Ascending aorta (tissue), 2 donors: ENCODE measurements around the gene YAP1. TPM values are rescaled to one million over a fixed set of nuclear protein-coding genes. Genes with fewer than 3 reads are reported as not detected.

ENCODE experiments used
- DNase-seq, 2 donors: peaks; one replicate each; pipeline ENCODE4 v3.0.0-alpha.2; 2019; ENCODE audit warnings: low spot score in 2 of 2
- H3K27ac ChIP-seq, 2 donors: fragments of 200-600 bp; sonication (generic); one replicate each; pipeline ENCODE4 v1.5.1; 2016 to 2017; ENCODE audit warnings: mild to moderate bottlenecking in 1 of 2
- H3K27me3 ChIP-seq: fragments of 200-600 bp; sonication (generic); one replicate; pipeline ENCODE4 v1.5.1; 2017
- H3K36me3 ChIP-seq, 2 donors: fragments of 200-600 bp; sonication (generic); one replicate each; pipeline ENCODE4 v1.5.1; 2016
- H3K4me1 ChIP-seq, 2 donors: fragments of 200-600 bp; sonication (generic); one replicate each; pipeline ENCODE4 v1.5.1; 2016 to 2017; ENCODE audit warnings: mild to moderate bottlenecking in 1 of 2
- H3K4me3 ChIP-seq, 2 donors: fragments of 200-600 bp; sonication (generic); one replicate each; pipeline ENCODE4 v1.5.1; 2016 to 2017; ENCODE audit warnings: mild to moderate bottlenecking in 1 of 2
- H3K9me3 ChIP-seq, 2 donors: fragments of 200-600 bp; sonication (generic); one replicate each; pipeline ENCODE4 v1.5.1; 2016
- intact Hi-C: fragments of 100-400 bp; cut with DNase I; formaldehyde crosslinking; loops from one replicate; pipeline ENCODE4 v1.15.1; 2023
- total RNA-seq: library from RNA; depleted of rRNA; stranded (reverse); fragments of >200 nt; gene quantifications from one replicate; pipeline ENCODE4 v1.1.0, GENCODE V29; 2016
- TF ChIP-seq, protein P1 (sequence below), 3 experiments: fragments of 200-600 bp in 2 of 3; fragments of 450-650 bp in 1 of 3; sonication (generic) in 2 of 3; IDR thresholded peaks; one replicate each; pipeline ENCODE4 v1.5.1; 2016 to 2019; ENCODE audit warnings: antibody characterized with exemption in 3 of 3, mild to moderate bottlenecking in 1 of 3, moderate library complexity in 1 of 3

The YAP1 gene
- total RNA-seq, 1 donor from 2014 or later = 516 TPM

DNA sequence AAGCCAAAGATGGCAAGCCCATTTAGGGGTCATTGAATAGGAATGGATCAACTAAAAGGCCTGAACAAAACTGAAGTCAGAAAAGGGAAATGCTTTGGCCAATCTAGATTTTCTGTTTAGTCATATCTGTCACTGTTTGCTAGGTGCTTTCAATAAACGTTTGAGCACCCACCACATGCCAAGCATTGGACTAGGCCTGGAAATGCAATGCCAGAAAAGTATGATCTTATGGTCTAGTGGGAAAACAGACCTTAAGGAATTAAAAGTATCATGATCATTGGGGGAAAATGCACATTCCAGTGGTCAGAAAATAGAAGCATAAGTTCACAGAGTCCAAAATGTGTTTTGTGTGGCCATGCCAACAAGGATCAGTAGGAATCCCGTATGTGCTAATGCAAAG is 130.3 kb downstream of the YAP1 start:
- intact Hi-C loops = no loop called here
- peaks cover 0 to 3% of the 10 kb centered on the region in 2 donors for H3K4me1 ChIP-seq
- H3K4me3 ChIP-seq = no peak overlapping the region
- TF ChIP-seq, protein P1, sequence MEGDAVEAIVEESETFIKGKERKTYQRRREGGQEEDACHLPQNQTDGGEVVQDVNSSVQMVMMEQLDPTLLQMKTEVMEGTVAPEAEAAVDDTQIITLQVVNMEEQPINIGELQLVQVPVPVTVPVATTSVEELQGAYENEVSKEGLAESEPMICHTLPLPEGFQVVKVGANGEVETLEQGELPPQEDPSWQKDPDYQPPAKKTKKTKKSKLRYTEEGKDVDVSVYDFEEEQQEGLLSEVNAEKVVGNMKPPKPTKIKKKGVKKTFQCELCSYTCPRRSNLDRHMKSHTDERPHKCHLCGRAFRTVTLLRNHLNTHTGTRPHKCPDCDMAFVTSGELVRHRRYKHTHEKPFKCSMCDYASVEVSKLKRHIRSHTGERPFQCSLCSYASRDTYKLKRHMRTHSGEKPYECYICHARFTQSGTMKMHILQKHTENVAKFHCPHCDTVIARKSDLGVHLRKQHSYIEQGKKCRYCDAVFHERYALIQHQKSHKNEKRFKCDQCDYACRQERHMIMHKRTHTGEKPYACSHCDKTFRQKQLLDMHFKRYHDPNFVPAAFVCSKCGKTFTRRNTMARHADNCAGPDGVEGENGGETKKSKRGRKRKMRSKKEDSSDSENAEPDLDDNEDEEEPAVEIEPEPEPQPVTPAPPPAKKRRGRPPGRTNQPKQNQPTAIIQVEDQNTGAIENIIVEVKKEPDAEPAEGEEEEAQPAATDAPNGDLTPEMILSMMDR (IDR thresholded peaks at IDR 0.05) = no peak
- no peaks in the 10 kb centered on the region for H3K27me3 ChIP-seq
- H3K27ac ChIP-seq = peak overlapping the region; percentile 58 to 71
- H3K36me3 ChIP-seq = no peaks in the 10 kb centered on the region
- H3K9me3 ChIP-seq = no peaks in the 10 kb centered on the region
- no peak for DNase-seq

GRCh38 chr11:102241026-102241425 is 130.8 kb downstream of the YAP1 start:
- intact Hi-C loops = no loop called here
- DNase-seq = no peak
- Histone ChIP-seq H3K27ac (peak overlapping the region; percentile 58 to 71), H3K27me3 (no peaks in the 10 kb centered on the region), H3K4me3 (no peak overlapping the region), H3K36me3 (no peaks in the 10 kb centered on the region), H3K9me3 (no peaks in the 10 kb centered on the region), H3K4me1 (peaks cover 0 to 3% of the 10 kb centered on the region in 2 donors)
- TF ChIP-seq, protein P1 (IDR thresholded peaks at IDR 0.05) = no peak

DNA sequence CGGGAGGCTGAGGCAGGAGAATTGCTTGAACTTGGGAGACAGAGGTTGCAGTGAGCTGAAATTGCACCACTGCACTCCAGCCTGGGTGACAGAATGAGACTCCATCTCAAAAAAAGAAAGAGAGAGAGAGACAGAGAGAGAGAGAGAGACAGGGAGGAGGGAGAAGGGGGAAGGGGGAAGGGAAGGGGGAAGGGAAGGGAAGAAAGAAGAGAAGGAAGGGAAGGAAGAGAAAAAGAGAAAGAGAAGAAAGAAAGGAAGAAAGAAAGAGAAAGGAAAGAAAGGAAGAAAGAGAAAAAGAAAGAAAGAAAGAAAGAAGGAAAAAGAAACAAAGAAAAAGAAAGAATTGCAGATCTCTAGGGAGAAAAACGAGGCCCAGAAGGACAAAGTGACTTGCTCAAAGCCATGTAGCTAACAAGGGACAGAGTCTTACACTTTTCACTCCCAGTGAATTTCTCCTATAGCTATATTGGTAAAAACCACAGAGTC is 133.2 kb downstream of the YAP1 start:
- TF ChIP-seq, protein P1 (IDR thresholded peaks at IDR 0.05) = no peak
- H3K36me3 ChIP-seq = no peaks in the 10 kb centered on the region
- H3K4me3 ChIP-seq = no peak overlapping the region
- H3K27ac ChIP-seq = peak overlapping the region; percentile 58 to 71
- H3K4me1 ChIP-seq = peaks cover 0 to 3% of the 10 kb centered on the region in 2 donors
- DNase-seq = no peak
- no peaks in the 10 kb centered on the region for H3K27me3 ChIP-seq
- no peaks in the 10 kb centered on the region for H3K9me3 ChIP-seq
- intact Hi-C loops = no loop called here

DNA sequence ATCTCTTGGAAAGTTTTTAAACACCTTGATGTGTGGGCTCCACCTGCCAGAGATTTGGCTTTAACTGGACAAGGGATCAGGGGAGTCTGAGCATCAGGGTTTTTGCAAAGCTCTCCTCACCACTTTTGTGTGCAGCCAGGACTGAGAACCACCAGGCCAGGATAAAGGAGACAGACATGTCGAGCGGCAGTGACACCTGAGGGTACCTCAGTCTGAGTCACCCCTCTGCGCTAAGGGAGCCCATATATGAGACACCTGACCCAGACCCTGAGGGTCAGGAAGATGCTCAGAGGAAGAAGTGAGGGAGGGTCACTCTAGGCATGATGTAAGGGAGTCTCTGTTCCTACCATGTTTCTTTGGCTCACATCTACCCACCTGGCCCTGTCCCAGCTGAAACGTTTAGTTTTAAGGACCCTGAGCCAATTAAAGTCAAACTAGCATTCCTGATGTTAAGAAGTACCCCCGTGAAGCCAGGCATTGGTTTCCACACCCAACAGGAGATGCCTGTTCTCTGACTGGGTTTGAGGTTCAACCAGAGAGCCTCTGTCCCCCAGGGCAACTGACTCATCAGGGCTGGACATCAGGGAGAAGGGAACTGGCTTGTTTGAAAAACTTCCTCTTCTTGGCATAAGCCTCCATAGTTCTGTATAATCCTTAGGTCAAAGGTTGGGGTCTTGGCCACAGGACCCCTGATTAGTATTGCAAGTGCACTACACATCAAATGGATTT is 134.6 kb downstream of the YAP1 start:
- DNase-seq = no peak
- TF ChIP-seq, protein P1 (IDR thresholded peaks at IDR 0.05) = no peak
- intact Hi-C loops = no loop called here

GRCh38 chr11:102251423-102251822 is 141.2 kb downstream of the YAP1 start:
- no peak overlapping the region for H3K4me3 ChIP-seq
- DNase-seq = no peak
- H3K4me1 ChIP-seq = no peaks in the 10 kb centered on the region
- no peaks in the 10 kb centered on the region for H3K27me3 ChIP-seq
- intact Hi-C loops = no loop called here
- TF ChIP-seq, protein P1 (IDR thresholded peaks at IDR 0.05) = no peak
- no peak overlapping the region for H3K27ac ChIP-seq
- H3K36me3 ChIP-seq = no peaks in the 10 kb centered on the region
- H3K9me3 ChIP-seq = no peaks in the 10 kb centered on the region

More for the DNA sequence above, 134.6 kb downstream of the YAP1 start:
- no peaks in the 10 kb centered on the region for H3K9me3 ChIP-seq
- no peaks in the 10 kb centered on the region for H3K27me3 ChIP-seq
- no peaks in the 10 kb centered on the region for H3K36me3 ChIP-seq
- H3K4me1 ChIP-seq = peaks cover 0 to 3% of the 10 kb centered on the region in 2 donors
- H3K27ac ChIP-seq = no peak overlapping the region
- no peak overlapping the region for H3K4me3 ChIP-seq
